NCI-H1436 treated with DMSO at 0.1 percent for 48 hours (cell line): ENCODE results near the gene SH3BP4.
"Not testable (repeated sequence)": the region's sequence is repeated elsewhere in the genome, so short reads cannot be mapped to it uniquely, and the experiment has no call there.

Experiments used
- DNase-seq: peaks from one replicate; lab custom pipeline; 2025; lab: John Stamatoyannopoulos, UW

The SH3BP4 gene

DNA sequence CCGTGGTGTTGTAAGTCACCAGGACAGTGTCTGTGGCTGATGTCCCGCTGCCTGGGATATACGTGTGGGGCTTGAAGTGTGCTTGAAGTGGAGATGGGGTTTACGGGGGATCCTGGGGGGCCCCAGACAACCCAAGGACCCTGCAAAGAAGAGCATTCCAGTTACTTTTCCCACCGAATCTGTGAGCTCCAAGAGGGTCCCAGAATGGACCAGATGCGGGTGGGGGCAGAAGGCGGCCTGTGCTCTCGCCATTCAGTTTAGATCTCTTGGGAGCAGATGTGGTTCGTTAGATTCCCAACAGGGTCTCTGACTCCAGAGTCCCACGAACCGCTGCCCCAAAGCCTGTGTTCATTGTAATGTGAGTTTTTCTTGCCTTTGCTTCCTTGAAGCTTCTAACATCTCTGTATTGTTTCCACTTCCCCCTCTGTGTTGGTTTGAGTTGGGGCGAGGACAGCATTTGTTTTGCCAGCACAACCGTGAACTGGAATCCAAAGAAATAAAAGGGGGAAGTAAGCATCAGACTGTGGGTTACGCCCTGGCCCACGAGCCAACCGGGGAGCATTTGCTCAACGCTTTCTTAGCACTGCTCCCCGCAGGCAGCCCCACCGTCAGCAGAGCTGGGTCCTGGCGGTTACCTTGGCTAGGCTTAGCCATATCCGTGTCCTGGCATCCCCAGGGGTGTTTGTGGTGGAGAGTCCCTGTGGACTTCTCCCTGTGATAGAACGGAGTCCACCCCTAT is 92.1 kb downstream of the SH3BP4 start:
- DNase-seq: no peak

DNA sequence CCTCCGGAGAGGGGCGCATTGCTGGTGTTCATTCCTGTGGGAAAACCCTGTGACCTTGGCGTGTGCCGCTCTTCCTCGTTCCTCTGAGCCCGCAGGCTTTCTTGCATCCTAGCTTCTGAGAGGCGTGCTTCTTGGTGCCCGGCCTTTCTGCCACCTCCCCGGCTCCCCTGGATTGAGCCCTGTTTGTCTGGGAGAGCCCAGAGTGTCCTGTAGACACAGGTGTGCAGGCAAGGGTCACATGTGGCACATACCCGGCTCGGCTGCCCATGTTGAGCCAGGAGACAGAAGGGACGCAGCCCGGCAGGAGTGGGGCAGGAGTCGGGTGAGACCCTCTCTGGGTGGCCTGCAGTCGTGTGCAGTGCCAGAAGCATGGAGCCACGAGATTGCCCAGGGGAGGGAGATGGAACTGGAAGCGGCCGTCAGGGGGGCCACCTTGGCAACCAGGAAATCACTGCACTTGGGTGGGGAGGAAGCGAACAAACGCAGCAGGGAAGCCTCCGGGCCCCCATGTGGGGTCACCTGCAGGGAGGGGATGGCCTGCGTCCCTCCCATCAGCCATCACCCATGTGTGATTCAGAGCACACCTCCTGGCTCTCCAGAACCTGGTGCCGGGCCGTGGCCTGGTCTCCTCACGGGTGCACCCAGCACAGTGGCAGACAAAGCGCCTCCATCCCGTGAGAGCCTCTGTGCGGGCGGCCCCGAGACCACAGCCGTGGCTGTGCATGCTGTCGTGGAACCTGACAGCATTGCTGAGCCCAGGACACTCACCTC is 92.9 kb downstream of the SH3BP4 start:
- no peak for DNase-seq

DNA sequence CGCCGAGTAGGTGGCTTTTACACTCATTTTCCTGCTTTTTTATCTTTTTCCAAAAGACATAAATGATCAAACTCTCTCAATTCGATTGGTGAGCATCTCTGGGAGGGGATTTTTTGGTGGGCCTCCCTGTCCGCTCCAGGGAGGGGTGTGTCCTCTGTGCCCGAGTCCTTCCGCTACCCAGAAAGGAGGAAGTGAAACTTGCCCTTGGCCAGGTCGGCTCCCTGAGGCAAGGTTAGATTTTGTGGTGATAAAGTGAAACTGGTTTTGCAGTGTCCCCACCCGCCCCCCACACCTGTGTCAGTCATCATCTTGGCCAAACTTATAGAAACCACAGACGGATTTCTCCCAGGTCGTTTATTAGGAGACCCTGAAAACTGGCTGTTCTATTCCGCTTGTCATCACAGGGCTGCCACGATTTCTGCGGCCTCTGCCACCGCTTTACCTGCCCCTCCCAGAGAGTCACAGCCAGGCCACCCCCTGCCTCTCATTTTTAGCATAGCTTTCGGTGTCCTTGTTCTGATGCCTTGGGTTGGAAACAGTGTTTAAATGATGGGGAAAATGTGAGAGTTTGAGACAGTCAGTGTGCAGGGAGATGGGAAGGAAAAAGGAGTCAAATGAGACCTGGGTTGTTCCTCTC is 93.6 kb downstream of the SH3BP4 start:
- DNase-seq: no peak

DNA sequence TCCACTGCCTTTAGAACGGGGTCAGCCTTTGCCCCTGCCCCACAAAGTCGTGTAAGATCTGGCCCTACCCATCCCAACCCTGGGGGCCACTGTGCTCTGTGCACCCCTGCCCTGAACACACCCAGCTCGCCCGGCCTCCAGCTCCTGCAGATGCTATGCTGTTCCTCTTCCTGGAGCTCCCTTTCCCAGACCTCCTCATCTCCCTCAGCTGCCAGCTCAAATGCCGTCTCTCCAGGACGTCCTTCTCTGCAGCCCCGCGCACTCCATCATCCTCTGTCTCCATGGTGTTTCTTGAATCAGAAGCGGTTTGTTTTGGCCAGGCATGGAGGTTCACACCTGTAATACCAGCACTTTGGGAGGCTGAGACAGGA is 94.1 kb downstream of the SH3BP4 start:
- no peak for DNase-seq

DNA sequence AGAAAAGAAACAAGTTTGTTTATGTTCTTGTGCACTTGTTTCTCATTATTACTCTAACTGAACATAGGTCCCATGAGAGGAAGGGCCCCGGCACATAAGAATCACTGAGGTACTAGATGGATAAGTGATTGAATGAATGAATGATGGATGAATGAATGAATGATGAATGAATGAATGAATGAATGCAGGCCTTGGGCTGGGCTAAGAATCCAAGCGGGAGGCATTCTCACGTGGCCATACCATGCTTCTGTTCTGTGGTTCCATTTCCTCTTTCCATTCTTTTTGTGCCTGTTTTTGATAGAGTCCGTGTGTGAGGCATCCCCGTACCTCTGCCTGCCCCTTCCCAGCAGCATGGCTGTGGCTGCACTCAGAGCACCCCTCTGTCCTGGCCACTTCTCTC is 94.8 kb downstream of the SH3BP4 start:
- DNase-seq: no peak

DNA sequence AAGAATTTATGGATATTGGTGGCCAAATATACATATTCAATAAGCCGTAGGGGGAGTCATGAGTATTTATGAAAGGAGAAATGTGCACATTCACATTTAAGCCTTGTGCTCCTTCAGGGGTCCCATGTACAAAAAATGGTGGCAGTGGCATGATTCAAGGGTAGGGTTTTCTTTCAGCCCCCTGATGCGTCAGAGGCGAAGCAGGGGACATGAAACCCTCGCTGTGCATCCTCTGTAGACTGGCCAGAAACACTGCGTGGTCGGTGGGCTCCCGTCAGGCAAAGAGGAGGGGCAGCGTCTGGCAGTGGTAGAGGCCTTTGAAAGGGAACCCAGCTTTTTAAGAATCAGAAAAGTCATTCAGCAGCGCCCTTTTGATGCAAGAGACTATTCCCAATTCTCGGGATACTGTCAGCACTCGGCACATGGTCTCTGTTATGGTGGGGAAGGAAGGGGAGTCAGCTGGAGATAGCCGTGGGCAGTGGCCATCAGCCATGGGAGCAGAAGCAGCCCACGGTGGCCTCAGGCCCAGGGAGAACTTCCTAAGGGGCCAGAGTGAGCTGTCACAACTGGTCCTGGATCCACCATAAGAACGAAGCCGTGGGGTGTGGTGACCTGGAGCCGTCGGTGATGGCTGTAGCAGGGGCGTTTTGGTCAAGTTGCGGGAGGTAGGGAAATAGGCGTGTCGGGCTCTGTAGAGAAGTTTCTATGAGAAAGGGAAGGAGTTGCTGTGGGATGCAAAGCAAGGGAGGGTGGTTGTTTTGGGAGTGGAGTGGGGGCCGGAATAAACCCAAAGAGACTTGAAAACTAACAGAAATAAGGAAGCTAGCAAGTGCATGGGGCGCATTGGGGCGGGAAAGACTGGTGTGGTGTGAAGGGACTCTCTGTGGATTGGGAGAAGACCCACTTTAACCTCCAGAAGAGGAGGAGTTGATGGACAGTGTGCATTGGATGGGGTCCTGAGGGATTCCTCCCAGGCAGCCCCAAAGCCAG is 95.6 kb downstream of the SH3BP4 start:
- DNase-seq: no peak

DNA sequence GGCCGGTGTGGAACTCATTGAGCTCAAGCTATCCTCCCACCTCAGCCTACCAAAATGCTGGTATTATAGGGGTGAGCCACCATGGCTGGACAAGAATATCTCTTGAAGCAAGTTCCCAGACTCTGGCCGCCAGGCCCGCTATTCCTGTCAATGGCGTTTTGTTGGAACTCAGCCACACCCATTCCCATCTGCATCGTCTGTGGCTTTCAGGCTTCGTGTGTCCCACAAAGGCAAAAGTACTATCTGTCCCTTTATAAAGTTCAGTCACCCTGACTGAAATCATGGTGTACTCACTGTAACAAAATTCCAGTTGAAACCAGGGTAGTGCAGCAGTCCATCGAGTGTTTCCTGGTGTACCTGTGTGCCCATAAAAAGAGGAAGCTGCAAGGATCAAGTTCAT is 96.7 kb downstream of the SH3BP4 start:
- no peak for DNase-seq

DNA sequence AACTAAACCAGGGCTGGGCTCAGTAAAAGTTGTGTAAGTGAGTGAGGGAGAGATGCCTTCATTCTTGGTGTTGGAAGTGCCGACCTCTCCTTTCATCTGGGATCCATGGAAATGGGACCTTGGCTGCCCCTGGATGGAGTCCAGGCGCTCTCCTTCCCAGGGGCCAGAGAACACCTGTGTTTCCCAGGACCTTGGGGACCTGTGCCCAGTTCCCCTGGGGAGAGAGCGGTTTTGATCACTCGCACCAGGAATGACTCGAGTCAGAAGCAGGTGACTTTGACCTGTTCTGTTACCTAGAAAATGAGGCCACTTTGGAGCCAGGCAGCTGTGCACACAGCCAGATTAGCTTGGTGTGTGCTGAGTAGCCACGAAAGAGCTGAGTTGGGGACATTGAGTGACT is 97.3 kb downstream of the SH3BP4 start:
- no peak for DNase-seq

DNA sequence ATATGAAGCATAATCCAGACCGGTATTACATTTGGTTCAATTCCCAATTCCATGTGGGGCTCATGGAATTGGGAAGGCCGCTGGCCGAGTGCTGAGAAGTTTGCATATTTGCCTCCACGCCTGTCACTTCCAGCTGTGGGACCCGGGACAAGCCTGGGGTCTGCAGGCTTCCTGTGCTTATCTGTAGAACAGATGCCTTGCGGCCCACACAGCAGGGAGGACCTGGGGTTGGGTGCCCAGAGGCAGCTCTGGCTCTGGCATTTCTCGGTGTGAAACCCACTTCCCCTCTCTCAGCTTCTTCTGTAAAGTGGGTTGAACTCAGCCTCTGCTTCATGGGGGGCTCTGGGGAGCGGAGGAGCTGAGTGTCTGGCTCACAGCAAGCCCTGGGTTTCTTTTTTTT is 97.9 kb downstream of the SH3BP4 start:
- DNase-seq: no peak

DNA sequence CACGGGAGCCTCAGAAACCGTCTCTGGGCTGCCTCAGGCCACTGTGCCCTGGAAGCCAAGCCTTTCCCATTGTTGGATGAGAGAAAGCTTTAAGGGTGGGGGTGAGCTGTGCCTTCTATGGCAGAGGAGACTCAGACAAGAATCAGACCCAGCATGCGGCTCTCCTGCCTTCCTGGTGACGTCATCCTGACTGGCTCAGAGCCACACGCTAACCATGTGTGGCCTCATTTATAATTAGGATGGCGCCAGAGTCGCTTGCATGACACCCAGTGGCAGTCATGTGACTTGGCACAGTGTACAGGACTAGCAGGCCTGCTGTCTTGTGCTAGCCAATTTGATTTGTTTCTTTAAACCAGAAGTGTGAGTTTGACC is 99.1 kb downstream of the SH3BP4 start:
- peak; percentile 83 for DNase-seq

DNA sequence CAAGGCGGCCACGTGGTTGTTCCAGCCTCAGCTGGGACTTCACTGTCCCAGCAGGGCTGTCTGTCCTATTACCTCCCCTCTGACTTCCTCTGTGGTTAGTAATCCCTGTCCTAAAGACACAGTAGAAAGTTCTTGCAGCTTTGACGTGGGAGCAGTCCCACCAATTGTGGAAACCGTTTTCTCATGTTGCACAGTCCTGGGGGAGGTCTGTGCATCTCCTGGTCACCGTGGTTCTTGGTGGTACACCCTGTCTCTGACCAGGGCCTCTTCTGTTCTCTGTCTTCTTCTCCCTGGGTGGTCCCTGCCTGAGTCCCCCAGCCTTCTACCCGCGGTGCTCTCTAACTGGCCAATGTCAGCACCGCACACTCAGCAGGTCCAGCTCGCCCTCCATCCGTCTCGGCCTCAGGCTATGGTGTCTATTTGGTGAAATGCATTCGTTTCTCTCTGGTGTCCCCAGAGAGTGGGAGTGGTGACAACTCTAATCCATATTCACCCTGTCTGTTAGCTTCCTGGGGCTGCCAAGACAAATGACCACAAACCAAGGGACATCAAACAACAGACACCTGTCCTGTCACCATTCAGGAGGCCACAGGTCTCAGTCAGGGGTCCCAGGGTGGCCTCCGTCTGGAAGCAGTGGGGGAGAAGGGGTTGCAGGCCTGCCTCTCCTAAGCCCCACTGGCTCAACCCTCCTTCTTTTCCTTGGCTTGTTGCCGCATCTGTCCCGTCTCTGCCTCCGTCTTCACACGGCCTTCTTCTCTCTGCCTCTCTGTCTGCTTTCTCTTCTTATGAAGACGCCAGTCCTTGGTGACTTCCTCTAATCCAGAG is 99.8 kb downstream of the SH3BP4 start:
- DNase-seq: no peak

DNA sequence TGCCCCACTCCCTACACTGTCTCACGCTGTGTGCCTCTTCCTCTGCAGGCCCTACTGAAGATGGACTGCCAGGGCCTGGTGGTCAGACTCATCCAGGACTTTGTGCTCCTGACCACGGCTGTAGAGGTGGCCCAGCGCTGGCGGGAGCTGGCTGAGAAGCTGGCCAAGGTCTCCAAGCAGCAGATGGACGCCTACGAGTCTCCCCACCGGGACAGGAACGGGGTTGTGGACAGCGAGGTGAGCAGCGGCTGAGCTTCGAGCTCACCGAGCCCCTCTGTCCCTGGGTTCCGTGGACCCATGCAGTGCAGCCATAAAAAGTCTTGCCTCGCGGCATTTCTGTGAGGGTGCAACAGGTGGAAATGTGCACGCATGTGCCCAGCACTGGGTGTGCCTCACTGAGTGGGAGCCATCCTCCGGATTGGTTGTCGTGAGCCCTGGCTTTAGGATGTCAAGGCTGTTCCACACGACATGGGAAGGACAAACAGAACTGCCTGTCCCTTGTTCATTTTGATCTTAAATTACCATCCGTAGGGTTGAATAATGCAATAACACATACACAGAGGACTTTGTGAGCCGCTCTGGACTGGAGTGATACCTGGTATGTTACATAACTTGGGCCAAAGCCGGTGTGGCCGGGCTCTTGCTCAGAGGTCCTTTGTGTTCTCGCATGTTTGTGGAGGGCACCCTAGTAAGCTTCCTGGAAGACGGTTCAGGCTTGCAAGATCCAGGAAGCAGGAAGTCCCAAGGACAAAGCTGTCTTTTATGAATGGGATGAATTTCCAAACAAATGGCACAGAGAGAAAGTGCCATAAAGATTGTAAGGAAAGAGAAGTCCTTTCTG is 100.9 kb downstream of the SH3BP4 start:
- no peak for DNase-seq

DNA sequence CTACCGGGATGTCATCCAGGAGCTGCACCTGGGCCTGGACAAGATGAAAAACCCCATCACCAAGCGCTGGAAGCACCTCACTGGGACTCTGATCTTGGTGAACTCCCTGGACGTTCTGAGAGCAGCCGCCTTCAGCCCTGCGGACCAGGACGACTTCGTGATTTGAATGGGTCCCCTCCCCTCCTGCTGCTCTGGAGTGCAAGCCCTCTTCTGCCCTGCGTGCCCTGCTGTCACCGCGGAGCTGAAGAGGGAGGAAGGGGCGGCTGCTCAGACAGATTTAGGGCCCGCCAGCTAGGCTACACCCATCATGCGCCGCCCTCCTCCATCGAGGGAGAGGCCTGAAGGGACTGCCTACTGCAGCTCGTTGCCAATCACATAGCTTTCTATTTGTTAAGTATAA is 101.8 kb downstream of the SH3BP4 start:
- no peak for DNase-seq

DNA sequence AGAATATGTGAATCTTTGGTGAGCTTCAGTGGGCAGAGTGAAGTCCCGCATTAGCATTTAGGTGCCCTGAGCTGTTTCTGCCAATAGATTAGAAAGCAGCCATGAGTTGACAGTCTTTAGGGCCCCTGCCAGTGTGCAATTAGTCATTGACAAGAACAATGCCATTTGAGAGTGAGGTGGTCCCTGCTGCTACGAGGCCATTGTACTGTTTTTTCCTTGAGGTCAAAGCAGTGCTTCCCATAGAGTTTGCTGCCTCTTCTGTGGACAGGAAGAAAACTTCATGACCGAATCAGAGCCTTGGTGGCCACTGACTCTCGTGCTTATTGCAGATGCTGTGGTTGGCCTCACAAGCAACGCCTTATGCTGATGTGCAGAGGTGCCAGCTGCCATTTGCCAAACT is 102.7 kb downstream of the SH3BP4 start:
- DNase-seq: no peak

DNA sequence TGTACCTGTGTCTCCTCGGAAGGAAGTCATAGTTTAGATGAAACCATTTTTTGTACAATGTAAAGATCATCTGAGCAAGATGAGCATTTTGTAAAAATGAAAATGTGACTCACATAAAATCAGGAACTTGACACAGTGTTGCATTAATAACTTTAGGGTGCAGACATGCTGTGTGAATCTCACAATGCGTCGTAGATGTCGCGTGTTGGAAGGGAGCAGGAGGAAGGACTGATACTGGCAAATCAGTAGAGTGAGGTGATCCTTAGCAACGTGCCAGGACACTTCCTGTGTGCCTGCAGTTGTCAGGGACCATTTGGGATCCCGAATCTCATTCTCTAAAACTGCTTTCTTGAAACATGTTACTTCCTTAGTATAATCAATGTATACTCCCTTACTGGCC is 103.1 kb downstream of the SH3BP4 start:
- no peak for DNase-seq

DNA sequence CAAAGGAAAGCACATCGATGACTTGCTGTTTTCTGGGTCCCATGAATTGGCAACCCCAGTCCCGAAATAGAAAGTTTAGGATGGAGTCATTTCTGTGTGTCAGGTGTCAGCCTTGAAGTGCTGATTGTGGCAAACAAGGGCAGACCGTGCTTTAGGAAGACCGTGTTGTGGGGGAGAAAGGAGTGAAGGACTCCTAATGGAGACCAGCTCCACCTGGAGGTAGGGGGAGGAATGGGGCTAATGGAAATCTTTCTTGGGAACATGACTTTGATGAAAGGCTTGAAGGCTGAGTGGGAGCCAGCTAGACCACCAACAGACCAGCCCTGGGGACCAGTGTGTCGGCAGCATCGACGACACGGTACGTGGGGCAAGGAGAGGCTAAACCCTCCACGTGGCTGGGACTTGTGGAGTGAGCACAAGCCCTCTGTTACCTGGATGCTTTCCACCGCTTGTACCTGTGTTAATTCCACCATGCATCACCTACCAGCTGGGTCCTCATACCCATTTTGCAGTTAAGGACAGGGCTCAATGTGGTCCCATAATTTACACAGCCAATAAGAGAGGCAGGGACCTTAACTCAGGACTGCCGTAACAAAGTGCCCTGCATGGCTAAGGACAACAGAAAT is 104.2 kb downstream of the SH3BP4 start:
- DNase-seq: peak; percentile 5

DNA sequence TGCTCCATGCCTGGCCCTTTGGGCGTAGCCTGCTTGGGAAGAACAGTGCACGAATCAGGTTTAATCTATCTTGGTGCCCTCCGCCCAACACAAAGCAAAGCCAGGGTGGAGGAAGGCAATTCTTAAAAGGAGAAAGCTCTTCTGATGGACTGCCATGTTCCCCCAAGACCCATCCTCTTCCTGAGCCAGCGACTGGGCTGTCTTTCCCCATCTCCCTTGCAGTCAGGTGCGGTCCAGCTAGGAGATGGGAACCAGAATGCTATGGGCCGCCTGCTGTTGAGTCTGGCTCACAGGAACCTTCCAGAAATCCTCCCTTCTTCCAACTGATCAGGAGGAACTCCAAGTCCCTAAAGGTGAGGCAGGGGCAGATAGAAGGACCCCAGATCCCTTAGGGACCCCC is 105.0 kb downstream of the SH3BP4 start:
- no peak for DNase-seq

DNA sequence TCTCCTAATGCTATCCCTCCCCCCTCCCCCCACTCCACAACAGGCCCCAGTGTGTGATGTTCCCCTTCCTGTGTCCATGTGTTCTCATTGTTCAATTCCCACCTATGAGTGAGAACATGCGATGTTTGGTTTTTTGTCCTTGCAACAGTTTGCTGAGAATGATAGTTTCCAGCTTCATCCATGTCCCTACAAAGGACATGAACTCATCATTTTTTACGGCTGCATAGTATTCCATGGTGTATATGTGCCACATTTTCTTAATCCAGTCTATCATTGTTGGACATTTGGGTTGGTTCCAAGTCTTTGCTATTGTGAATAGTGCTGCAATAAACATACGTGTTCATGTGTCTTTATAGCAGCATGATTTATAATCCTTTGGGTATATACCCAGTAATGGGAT is 105.8 kb downstream of the SH3BP4 start:
- not testable (repeated sequence) for DNase-seq

DNA sequence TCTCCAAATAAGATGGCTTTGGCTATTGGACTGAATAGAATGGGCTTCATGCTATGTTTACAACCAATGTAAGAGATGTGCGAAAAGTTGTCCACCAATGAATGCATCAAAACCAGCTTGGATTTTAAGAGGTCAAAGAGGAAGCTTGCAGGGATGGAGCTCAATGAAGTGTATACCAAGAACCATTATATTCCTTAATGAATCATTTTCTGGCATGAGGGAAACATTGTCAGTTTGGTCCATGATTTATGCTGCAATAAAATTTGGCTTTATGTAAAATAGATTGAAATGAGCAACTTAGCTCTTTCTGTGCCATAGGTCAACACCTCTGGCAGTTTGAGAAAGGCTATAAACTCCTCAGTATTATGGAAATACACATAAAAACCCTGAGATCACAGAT is 107.3 kb downstream of the SH3BP4 start:
- no peak for DNase-seq

DNA sequence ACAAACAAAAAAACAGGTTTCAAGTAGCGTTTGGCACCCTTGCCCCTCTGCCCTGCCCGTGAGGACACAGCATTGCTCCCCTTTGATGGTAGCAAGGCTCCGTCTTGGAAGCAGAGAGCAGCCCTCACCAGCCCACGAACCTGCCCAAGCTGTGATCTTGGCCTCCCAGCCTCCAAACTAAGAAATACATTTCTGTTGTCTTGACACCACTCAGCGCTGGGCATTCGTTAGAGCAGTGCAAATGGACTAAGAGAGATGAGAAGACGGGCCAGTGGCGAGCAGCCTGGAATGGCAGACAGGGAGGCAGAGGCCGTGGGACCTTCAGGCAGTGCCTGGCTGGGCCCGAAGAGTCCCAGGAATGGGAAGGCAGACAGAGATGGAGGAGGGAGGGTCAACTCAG is 109.8 kb downstream of the SH3BP4 start:
- DNase-seq: no peak
